ENCODE data around the gene INPP5F. TPM values are rescaled to one million over a fixed set of nuclear protein-coding genes. Genes with fewer than 3 reads are reported as not detected.
A peak's percentile ranks its signal among the peaks of the same experiment; 100 is the strongest.

The INPP5F gene
- total and polyA plus RNA-seq, 10 of the 15 experiments (the other 5 are each of a cell fraction or from before 2014, with no cell fraction given): 6.0 to 49.3 (median 34.3) TPM

DNA sequence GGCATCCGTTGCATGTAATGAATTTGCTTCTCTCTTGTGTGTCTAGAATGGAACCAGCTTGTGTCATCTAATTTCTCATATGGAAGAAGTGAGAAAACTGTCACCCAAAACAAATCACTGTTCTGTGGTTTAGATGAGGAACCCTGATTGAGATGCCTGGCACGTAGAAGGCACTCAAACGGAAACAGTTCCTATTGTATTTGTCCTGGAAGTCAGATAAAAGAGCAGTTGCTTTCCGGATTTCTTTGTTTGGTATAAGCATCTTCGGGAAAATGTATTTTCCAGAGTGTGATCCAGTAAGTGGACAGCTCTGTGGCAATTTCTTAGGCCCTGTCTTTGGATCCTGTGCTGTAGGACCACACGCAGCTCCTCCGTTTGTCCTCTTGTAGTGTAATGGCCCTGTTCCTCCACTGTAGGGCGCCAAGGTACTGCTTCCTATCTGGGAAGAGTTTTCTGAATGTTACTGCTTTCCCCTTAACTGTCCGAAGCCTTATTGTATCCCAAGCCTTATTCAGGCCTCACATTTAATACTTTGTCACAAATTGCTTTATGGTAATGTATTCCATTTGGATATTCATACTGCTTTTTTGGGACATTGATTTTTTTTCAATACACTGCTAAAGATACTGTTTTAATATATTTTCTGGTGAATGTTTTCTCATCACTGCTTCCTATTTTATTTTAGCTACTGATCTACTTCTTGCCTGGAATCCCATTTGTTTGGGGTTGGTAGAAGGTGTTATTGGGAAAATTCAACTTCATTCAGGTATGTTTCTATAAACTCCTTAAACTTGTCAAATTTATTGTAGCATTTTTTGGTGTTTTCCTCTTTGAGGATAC lies 24.8 kb downstream of the INPP5F start (continued):
- no peak for TF ChIP-seq HDAC2 (IDR thresholded peaks at IDR 0.05)
- TF ChIP-seq, protein P1, sequence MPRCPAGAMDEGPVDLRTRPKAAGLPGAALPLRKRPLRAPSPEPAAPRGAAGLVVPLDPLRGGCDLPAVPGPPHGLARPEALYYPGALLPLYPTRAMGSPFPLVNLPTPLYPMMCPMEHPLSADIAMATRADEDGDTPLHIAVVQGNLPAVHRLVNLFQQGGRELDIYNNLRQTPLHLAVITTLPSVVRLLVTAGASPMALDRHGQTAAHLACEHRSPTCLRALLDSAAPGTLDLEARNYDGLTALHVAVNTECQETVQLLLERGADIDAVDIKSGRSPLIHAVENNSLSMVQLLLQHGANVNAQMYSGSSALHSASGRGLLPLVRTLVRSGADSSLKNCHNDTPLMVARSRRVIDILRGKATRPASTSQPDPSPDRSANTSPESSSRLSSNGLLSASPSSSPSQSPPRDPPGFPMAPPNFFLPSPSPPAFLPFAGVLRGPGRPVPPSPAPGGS (IDR thresholded peaks at IDR 0.05; ENCODE audit: borderline replicate concordance, insufficient read depth, low read depth, low read length, poor library complexity, severe bottlenecking): no peak
- no peak for TF ChIP-seq POLR2AphosphoS5 (IDR thresholded peaks at IDR 0.05; ENCODE audit: low read length)

DNA sequence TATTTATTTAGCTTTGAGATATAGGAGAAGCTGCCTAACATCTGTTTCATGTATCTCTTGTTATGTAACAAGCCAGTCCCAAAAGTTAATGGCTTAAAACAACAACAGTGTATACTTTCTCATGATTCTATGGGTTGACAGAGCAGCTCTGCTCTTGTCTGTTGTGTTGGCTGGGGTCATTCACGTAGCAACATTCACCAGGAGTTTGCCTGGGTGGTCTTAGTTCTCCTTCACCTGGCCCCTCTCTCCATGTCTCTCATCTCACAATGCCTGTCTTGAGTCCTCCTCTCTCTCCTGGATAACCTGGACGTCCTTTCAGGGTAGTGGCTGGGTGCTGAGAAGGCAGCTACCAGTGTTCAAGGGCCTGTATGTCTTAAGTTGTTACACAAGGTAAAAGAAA lies 27.5 kb downstream of the INPP5F start:
- POLR2A ChIA-PET: interaction anchor here (0.8 kb wide), 1 partner anchor 15 kb away, joined by 3 read pairs; no protein-coding TSS in a partner anchor
- no peak for TF ChIP-seq NFIC (IDR thresholded peaks at IDR 0.05; ENCODE audit: low read depth, low read length)
- TF ChIP-seq NFXL1 (IDR thresholded peaks at IDR 0.05; ENCODE audit: borderline replicate concordance): no peak
- no peak for TF ChIP-seq ZNF274 (IDR thresholded peaks at IDR 0.05; ENCODE audit: insufficient read depth, insufficient read length)
- no peak for TF ChIP-seq POLR2A (IDR thresholded peaks at IDR 0.05; ENCODE audit: low read depth, low read length)
- TF ChIP-seq FOXK2 (IDR thresholded peaks at IDR 0.05): no peak
- no peak for TF ChIP-seq STAT3 (IDR thresholded peaks at IDR 0.05; ENCODE audit: low read depth, low read length)
- TF ChIP-seq, protein P2, sequence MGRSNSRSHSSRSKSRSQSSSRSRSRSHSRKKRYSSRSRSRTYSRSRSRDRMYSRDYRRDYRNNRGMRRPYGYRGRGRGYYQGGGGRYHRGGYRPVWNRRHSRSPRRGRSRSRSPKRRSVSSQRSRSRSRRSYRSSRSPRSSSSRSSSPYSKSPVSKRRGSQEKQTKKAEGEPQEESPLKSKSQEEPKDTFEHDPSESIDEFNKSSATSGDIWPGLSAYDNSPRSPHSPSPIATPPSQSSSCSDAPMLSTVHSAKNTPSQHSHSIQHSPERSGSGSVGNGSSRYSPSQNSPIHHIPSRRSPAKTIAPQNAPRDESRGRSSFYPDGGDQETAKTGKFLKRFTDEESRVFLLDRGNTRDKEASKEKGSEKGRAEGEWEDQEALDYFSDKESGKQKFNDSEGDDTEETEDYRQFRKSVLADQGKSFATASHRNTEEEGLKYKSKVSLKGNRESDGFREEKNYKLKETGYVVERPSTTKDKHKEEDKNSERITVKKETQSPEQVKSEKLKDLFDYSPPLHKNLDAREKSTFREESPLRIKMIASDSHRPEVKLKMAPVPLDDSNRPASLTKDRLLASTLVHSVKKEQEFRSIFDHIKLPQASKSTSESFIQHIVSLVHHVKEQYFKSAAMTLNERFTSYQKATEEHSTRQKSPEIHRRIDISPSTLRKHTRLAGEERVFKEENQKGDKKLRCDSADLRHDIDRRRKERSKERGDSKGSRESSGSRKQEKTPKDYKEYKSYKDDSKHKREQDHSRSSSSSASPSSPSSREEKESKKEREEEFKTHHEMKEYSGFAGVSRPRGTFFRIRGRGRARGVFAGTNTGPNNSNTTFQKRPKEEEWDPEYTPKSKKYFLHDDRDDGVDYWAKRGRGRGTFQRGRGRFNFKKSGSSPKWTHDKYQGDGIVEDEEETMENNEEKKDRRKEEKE (IDR thresholded peaks at IDR 0.05): no peak
- TF ChIP-seq, protein P3, sequence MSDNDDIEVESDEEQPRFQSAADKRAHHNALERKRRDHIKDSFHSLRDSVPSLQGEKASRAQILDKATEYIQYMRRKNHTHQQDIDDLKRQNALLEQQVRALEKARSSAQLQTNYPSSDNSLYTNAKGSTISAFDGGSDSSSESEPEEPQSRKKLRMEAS (IDR thresholded peaks at IDR 0.05; ENCODE audit: low read depth, low read length): no peak
- TF ChIP-seq EGR1 (IDR thresholded peaks at IDR 0.05; ENCODE audit: borderline replicate concordance in 1 of 2, low read depth in 2 of 2, low read length in 2 of 2): no peak
- no peak for TF ChIP-seq NR2F1 (conservative IDR thresholded peaks at IDR 0.05)
- TF ChIP-seq RB1 (IDR thresholded peaks at IDR 0.05; ENCODE audit: borderline replicate concordance): no peak
- TF ChIP-seq FOXM1 (IDR thresholded peaks at IDR 0.05; ENCODE audit: low read depth, low read length): no peak

More for the DNA sequence above, 27.5 kb downstream of the INPP5F start:
- in situ Hi-C loops (cut with MboI): loop anchor here (10.0 kb wide), 1 partner anchor 581 kb away; no protein-coding TSS in a partner anchor
- Histone ChIP-seq H3K9ac (ENCODE audit: control insufficient read depth, insufficient read depth, low read length) (no peak overlapping the region), H3K4me2 (ENCODE audit: control insufficient read depth, insufficient read depth) (no peak overlapping the region), H3K4me1 (ENCODE audit: control insufficient read depth, insufficient read depth, low read length) (no peaks in the 10 kb centered on the region), H3K36me3 (ENCODE audit: control insufficient read depth in 2 of 2, insufficient read depth in 2 of 2, low read length in 1 of 2) (peaks cover 4 to 17% of the 10 kb centered on the region in 2 experiments; a peak in 3 of 4 replicates), H3K27ac (ENCODE audit: control insufficient read depth, insufficient read depth) (no peak overlapping the region), H2AFZ (ENCODE audit: control insufficient read depth, low read depth, low read length) (no peak overlapping the region), H3K4me3 (no peak overlapping the region), H4K20me1 (ENCODE audit: control insufficient read depth, insufficient read depth) (no peaks in the 10 kb centered on the region), H3K9me3 (replicated peaks; ENCODE audit: control insufficient read depth, insufficient read depth, low read length) (no peaks in the 10 kb centered on the region), H3K79me2 (ENCODE audit: control insufficient read depth, insufficient read depth, low read length) (no peaks in the 10 kb centered on the region), H3K27me3 (replicated peaks in 1 of 2; ENCODE audit: control insufficient read depth in 2 of 2, insufficient read depth in 2 of 2, low read length in 1 of 2) (no peaks in the 10 kb centered on the region)
- FAIRE-seq: peak; percentile 54
- WGBS (ENCODE audit: insufficient coverage, insufficient replicate concordance, low lambda C conversion rate, missing lambda C conversion rate): 3% methylated on average over 2 of the region's 2 CpGs
- no TSS peak for BruUV-seq (replicated peaks)
- SMC1A ChIA-PET (ENCODE audit: uncharacterized antibody, unreplicated experiment): interaction anchor here (0.6 to 12.4 kb wide), 14 partner anchors 16 to 635 kb away, joined by 3 to 172 read pairs (median 4); no protein-coding TSS in a partner anchor
- CTCF ChIA-PET: interaction anchor here (0.7 to 12.2 kb wide), 14 partner anchors 11 to 169 kb away, joined by 3 to 243 read pairs (median 3); partner anchors contain the start of gene INPP5F
- intact Hi-C loops (cut with micrococcal nuclease; ENCODE audit: unreplicated experiment): loop anchor here (5.0 to 10.0 kb wide), 2 partner anchors 59 to 581 kb away; no protein-coding TSS in a partner anchor
- RAD21 ChIA-PET (ENCODE audit: unreplicated experiment): interaction anchor here (0.5 to 1.6 kb wide), 5 partner anchors 11 to 107 kb away, joined by 3 to 7 read pairs (median 3); partner anchors contain the start of gene INPP5F
- no peak for ATAC-seq
- no peak for DNase-seq (ENCODE audit: low read depth, low spot score)
